GM21737 (cell line): ENCODE results near the gene CCNK.

Source experiments
- ATAC-seq: cut with Tn5 transposase; IDR thresholded peaks from one replicate; pipeline ENCODE4 v1.9.1; 2021; ENCODE audit warnings: mild to moderate bottlenecking, moderate library complexity; ENCODE audit not compliant: unreplicated experiment

Gene CCNK

GRCh38 chr14:99505089-99505488 is 23.9 kb downstream of the CCNK start:
- no peak for ATAC-seq

- ATAC-seq, result no peak
These were observed 25.1 kb downstream of the CCNK start for GRCh38 chr14:99506276-99506675.

- no peak for ATAC-seq
These were observed 26.8 kb downstream of the CCNK start for GRCh38 chr14:99507860-99508640.

GRCh38 chr14:99508896-99509629 is 27.9 kb downstream of the CCNK start:
- no peak for ATAC-seq

DNA sequence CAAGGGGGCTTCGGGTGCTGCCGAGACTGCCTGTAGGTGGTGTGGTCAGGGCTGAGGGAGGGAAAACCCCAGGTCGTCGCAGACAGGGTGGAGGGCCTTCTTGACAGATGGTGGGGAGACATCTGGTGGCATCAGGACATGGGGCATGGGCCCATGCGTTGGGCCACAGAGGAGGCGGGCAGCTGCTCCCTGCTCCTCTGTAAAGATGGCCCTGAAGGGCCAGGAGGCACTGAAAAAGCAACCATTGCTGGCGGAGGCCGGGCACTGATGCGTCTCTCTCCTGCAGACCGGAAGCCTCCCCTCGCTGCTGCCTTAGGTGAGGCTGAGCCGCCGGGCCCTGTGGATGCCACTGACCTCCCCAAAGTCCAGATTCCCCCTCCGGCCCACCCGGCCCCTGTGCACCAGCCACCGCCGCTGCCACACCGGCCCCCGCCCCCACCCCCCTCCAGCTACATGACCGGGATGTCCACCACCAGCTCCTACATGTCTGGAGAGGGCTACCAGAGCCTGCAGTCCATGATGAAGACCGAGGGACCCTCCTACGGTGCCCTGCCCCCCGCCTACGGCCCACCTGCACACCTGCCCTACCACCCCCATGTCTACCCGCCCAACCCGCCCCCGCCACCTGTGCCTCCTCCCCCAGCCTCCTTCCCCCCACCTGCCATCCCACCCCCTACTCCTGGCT is 28.8 kb downstream of the CCNK start:
- no peak for ATAC-seq

GRCh38 chr14:99510556-99511139 is 29.4 kb downstream of the CCNK start:
- no peak for ATAC-seq

DNA sequence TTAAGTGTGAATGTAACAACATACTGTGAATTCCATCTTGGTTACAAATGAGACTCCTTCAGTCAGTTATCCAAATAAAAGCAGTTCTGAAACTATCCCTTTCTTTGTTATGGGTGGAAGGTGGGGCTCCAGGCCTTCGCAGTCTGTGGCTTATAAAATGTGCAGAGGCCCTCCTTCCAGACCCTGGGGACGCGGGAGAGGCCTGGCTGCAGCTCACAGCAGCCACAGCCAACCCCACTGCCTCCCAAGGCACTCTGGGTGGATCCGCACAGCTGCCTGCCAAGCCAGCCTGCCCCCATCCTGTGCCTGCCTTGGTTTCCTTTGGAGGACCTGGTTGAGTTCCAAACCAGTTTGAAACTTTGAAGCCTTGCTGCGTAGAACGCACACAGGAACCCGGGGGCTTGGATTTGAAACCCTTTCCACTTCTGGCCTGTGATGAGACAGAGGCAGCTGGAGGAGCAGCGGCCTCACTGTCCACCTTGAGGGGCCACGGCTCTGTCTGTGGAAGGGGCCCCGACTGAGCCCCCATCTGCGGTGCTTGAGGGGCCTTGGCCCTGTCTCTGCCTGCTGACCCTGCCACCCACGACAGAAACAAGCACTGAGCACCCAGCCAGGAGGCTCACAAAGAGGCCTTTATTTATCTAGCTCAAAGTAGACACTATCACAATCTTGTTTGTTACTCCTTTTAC is 30.4 kb downstream of the CCNK start:
- ATAC-seq, result no peak

DNA sequence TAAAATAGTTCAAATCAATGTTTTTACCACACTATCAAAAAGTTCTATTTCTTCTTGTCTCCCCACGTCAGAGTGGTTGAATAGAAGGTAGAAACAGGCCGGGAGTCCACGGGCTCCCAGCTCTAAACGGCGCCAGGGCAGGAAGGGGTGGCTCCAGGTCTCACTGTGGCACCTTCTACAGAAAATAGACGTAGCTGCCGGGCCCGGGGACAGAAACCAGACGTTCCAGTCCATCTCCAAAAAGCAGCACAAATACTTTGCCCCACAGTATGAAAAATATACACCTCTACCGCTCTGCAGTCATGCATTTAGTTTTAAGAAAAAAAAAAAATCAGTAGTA is 30.9 kb downstream of the CCNK start:
- no peak for ATAC-seq

- no peak for ATAC-seq
These were observed 31.5 kb downstream of the CCNK start for GRCh38 chr14:99512571-99513182.

DNA sequence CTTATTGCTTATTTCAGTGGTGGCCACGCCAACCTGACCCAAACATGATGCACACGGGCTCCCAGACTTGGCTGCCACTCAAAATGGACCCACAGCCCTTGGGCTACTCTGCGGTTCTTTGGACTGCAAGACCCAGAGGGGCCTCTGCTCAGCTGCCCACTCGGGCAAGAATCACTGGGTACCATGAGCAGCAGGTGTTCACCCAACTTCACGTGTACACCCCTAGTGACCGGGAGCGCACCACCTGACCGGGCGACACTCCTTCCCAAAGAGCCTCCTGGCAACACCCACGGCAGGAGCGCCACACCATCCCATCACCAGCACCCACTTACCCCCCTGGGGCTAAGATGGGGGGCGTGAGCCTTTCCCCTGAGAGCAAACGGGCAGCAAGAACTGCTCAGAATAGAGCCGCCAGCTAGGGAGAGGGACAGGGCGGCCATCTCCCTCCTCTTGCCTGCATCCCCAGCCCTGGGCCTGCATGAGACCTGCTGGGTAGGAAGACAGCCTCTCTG is 32.0 kb downstream of the CCNK start:
- no peak for ATAC-seq

DNA sequence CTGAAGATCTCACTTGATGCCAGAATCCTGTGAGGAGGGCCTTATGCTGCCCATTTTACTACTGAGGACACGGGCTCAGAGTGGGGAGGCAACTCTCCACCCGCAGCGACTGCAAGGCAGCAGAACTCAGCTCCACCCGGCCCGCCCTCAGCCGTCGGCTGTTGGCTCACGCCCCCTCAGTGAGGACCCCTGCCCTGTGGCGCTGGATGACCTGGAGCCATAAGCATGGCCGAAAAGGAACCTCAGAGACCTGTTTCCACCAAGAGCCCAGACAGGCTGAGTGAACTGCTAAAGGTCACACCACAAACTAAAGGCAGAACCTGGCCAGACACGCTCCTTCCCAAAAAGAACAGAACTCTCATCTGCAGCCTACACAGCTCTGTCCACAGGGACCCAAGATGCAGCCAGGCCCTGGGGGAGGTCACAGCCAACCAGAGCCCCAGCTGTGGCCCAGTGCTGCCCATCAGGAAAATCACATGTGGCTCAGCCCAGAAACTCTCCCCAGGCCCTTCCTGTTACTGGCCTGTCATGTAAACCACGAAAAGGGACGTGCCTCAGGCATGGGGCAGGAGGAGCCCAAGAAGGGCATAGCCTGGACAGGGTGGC is 32.8 kb downstream of the CCNK start:
- no peak for ATAC-seq

- ATAC-seq, result no peak
These were observed 33.5 kb downstream of the CCNK start for GRCh38 chr14:99514552-99515300.

DNA sequence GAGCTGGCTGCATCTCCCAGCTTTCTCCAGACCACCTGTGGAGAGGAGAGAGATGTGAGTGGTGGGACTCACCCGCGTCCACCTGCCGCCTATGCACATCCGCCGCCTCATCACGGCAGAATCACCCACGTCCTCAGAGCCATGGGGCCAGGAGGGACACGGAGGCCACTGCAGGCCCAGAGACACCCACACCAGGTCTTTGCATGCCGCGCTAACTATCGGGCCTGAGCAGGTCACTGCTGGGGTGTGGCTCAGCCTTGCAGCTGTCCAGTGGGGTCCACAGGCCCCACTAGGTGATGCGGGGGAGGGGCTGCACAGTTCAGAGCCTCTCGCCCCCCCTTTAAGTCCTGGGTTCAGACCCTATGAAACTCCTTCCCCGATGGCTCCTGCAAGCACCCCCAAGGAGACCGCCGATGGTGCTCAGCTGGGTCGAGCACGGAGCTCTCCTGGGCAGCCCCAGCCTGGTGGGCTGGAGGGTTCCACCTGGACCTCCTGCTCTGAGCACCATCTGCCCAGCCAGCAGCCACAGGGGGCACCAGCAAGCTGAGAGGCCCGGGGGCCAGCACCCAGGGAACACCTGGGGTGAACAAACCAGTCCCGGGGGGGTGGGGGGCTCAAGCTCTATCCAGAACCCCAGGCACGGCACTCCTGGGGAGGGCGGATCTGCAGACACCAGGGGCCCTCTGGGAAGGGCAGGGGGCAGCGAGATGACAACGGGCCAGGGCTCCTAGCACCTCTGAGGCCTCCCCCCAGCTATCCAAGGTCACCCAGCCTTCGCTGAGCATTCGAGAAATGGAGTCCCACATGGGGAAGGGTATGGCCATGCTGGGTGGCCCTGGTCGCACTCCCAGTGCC is 34.3 kb downstream of the CCNK start:
- no peak for ATAC-seq

DNA sequence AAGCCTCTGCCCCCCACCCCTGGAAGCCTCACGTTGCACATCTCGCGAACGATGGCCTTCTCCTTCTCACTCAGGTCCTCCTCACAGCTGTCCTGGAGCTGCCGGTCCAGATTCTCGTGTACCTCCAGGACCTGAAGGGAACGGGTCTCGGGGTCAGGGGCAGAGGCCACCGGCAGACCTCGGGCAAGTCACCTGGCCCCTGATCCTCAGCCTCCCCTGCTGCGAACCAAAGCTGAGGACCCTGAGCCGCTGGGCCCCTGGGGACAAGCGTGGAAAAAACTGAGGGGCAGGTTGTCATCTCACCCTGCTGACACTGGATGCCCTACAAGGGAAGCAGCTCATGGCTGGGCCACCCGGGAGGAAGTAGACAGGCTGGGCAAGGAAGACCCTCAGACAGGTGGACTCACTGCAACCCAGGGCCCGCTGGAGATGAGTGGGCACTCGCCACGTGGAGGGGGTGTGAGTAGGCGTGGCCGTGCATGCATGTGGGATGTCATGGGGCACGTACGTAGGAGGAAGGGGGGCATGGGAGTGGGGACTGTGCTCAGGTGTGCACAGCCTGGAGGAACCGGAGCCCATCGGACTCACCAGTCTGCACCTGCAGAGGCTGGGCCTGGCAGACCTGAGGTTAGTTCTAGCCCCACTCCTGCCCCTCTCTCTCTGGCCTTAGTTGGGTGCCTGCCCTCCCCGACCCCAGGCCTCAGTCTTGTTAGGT is 35.1 kb downstream of the CCNK start:
- ATAC-seq, result no peak

GRCh38 chr14:99516871-99517642 is 35.8 kb downstream of the CCNK start:
- ATAC-seq, result no peak

DNA sequence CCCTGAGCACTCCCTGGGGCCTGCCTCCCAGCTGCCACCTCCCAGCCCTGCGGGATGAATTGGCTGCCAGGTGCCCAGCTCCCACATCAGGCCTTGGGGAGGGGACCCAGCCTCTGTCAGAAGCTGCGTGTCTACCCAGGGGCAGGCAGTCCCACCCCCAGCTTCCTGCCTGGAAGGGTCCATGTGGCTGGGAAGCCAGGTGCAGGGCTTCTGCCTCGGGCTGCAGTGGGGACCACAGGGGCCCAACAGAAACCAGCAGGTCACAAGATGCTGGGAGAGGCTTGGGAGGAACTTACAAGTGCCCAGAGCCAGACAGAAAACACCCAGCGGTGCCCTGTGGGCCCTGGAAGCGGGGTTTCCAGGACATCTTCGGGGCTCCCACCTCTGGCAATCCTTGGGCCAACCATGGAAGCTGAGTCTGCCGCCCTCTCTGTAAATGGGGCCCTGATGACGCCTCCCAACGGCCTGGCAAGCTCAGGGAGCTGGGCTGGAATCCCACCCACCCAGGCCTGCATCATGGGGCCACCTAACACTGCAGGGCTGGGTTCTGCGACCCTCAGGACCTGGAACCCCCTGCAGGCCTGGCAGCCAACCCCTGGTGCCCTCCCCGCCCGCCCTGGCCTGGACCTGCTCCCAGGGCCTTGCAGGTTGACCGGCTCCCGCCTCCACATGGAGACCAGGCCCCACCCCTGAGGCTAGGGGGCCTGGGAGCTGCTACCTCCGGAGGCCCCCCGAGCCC is 36.6 kb downstream of the CCNK start:
- ATAC-seq, result no peak
